IMR-90 (cell line): Measurements from ENCODE around the gene RPS19BP1. TPM values are rescaled to one million over a fixed set of nuclear protein-coding genes. Genes with fewer than 3 reads are reported as not detected.

Experiments used
- ATAC-seq: fragments of 200-7000 bp; cut with Tn5 transposase; 2 replicates; pipeline ENCODE4 v1.9.1; 2020; ENCODE audit warnings: low read depth, mild to moderate bottlenecking, moderate library complexity
- BruUV-seq: library from RNA; stranded (reverse); fragments of 400-500 nt; replicated peaks from 2 replicates; lab custom pipeline; 2021; lab: Mats Ljungman, UMichigan
- CTCF ChIA-PET: fragments of 300-600 bp; formaldehyde crosslinking; extraction: SDS; loops from one replicate; lab custom pipeline; 2021; ENCODE audit warnings: antibody characterized with exemption; lab: Yijun Ruan, JAX
- POLR2A ChIA-PET: fragments of 300-600 bp; sonication (Branson Sonifier 250); formaldehyde crosslinking; loops from one replicate; lab custom pipeline; 2022; ENCODE audit warnings: antibody characterized with exemption; ENCODE audit not compliant: unreplicated experiment; lab: Charles Lee
- DNase-seq: peaks from one replicate; pipeline ENCODE4 v3.0.0; 2013
- H2AFZ ChIP-seq: replicated peaks from 2 replicates; pipeline ENCODE3; 2013; ENCODE audit warnings: low read length, mild to moderate bottlenecking; ENCODE audit not compliant: poor library complexity
- H2AK5ac ChIP-seq: 2 replicates; pipeline ENCODE4 v1.6.1; 2013; ENCODE audit warnings: low read depth, low read length, inconsistent platforms
- H2AK9ac ChIP-seq: replicated peaks from 2 replicates; pipeline ENCODE3; 2013; ENCODE audit warnings: mild to moderate bottlenecking, low read depth, low read length, moderate library complexity; ENCODE audit not compliant: poor library complexity
- H2BK120ac ChIP-seq: 2 replicates; pipeline ENCODE4 v1.6.1; 2013; ENCODE audit warnings: low read depth, low read length, inconsistent platforms
- H2BK15ac ChIP-seq: 3 replicates; pipeline ENCODE4 v1.6.1; 2013; ENCODE audit warnings: low read depth, low read length, inconsistent platforms
- H2BK20ac ChIP-seq: 2 replicates; pipeline ENCODE4 v1.6.1; 2013; ENCODE audit warnings: low read depth, mild to moderate bottlenecking, inconsistent platforms, low read length, moderate library complexity
- H2BK5ac ChIP-seq: 2 replicates; pipeline ENCODE4 v1.6.1; 2013; ENCODE audit warnings: mild to moderate bottlenecking, low read depth, low read length, inconsistent platforms; ENCODE audit not compliant: poor library complexity, severe bottlenecking
- H3K14ac ChIP-seq: replicated peaks from 2 replicates; pipeline ENCODE4 v1.6.1; 2013; ENCODE audit warnings: low read depth, low read length, inconsistent platforms
- H3K18ac ChIP-seq: 2 replicates; pipeline ENCODE4 v1.6.1; 2013; ENCODE audit warnings: low read depth, low read length, control low read depth
- H3K23ac ChIP-seq: 2 replicates; pipeline ENCODE4 v1.6.1; 2013; ENCODE audit warnings: low read depth, low read length, inconsistent platforms
- H3K27ac ChIP-seq: 2 replicates; pipeline ENCODE4 v1.5.1; 2013; ENCODE audit warnings: mild to moderate bottlenecking, control low read depth, low read length; ENCODE audit not compliant: insufficient read depth
- H3K27me3 ChIP-seq: 2 replicates; pipeline ENCODE4 v1.6.1; 2013; ENCODE audit warnings: low read length; ENCODE audit not compliant: control insufficient read depth, insufficient read depth
- H3K36me3 ChIP-seq: 2 replicates; pipeline ENCODE4 v1.6.1; 2013; ENCODE audit warnings: low read length, mixed read lengths; ENCODE audit not compliant: control insufficient read depth, insufficient read depth
- H3K4ac ChIP-seq: 2 replicates; pipeline ENCODE4 v1.6.1; 2013; ENCODE audit warnings: low read depth, low read length, inconsistent platforms
- H3K4me1 ChIP-seq: 2 replicates; pipeline ENCODE4 v1.6.1; 2013; ENCODE audit warnings: low read length, mixed read lengths; ENCODE audit not compliant: control insufficient read depth, insufficient read depth
- H3K4me2 ChIP-seq: 2 replicates; pipeline ENCODE4 v1.6.1; 2013; ENCODE audit warnings: low read depth, mild to moderate bottlenecking, control low read depth, low read length, moderate library complexity
- H3K4me3 ChIP-seq: 2 replicates; pipeline ENCODE4 v1.5.1; 2013; ENCODE audit warnings: low read depth, mild to moderate bottlenecking, control low read depth, low read length, moderate library complexity; ENCODE audit not compliant: insufficient read depth
- H3K56ac ChIP-seq: 2 replicates; pipeline ENCODE4 v1.6.1; 2013; ENCODE audit warnings: low read length, inconsistent platforms; ENCODE audit not compliant: insufficient read depth; ENCODE audit errors: extremely low read depth
- H3K79me1 ChIP-seq, 2 experiments: 2 replicates each; pipeline ENCODE4 v1.6.1; 2013; ENCODE audit warnings: low read length in 2 of 2, inconsistent platforms in 1 of 2, low read depth in 1 of 2
- H3K9ac ChIP-seq: 2 replicates; pipeline ENCODE4 v1.6.1; 2013; ENCODE audit warnings: low read depth, low read length, control low read depth
- H3K9me1 ChIP-seq: 2 replicates; pipeline ENCODE4 v1.6.1; 2013; ENCODE audit warnings: low read length, inconsistent platforms; ENCODE audit not compliant: insufficient read depth
- H3K9me3 ChIP-seq: 2 replicates; pipeline ENCODE4 v1.6.1; 2013; ENCODE audit warnings: low read length; ENCODE audit not compliant: control insufficient read depth, insufficient read depth
- H4K20me1 ChIP-seq: 2 replicates; pipeline ENCODE4 v1.6.1; 2013; ENCODE audit warnings: low read length, inconsistent platforms; ENCODE audit not compliant: insufficient read depth
- H4K5ac ChIP-seq: 2 replicates; pipeline ENCODE4 v1.6.1; 2013; ENCODE audit warnings: mild to moderate bottlenecking, low read depth, low read length, control low read depth
- H4K8ac ChIP-seq, 2 experiments: 2 replicates each; pipeline ENCODE4 v1.6.1; 2013; ENCODE audit warnings: low read depth in 2 of 2, low read length in 2 of 2, control low read depth in 1 of 2, inconsistent platforms in 1 of 2
- H4K91ac ChIP-seq: 2 replicates; pipeline ENCODE4 v1.6.1; 2013; ENCODE audit warnings: low read depth, low read length, inconsistent platforms; ENCODE audit not compliant: insufficient read depth
- CEBPB ChIP-seq: IDR thresholded peaks from 2 replicates; pipeline ENCODE4 v1.6.1; 2012; ENCODE audit warnings: low read depth, low read length, improper control_type of control experiment
- POLR2A ChIP-seq: IDR thresholded peaks from 2 replicates; pipeline ENCODE4 v1.6.1; 2012; ENCODE audit warnings: mild to moderate bottlenecking, low read depth, low read length
- RCOR1 ChIP-seq: IDR thresholded peaks from 2 replicates; pipeline ENCODE4 v1.6.1; 2012; ENCODE audit warnings: mild to moderate bottlenecking, low read length, improper control_type of control experiment; ENCODE audit not compliant: insufficient replicate concordance
- WGBS, 2 experiments: methylation state at CpG; one replicate each; pipeline versions ENCODE4 v1.1.5 to v1.1.7; 2013; ENCODE audit warnings: missing lambda C conversion rate in 2 of 2; ENCODE audit not compliant: insufficient read length in 1 of 2; ENCODE audit errors: extremely low coverage in 2 of 2; 5-methylcytosine and 5-hydroxymethylcytosine counted together
- dilution Hi-C: fragments of 300-500 bp; cut with HindIII; formaldehyde crosslinking; loops from one replicate; pipeline ENCODE4 v1.14.3; 2018; ENCODE audit warnings: low sequenced_read_pairs; ENCODE audit not compliant: unreplicated experiment
- in situ Hi-C: fragments of 300-500 bp; cut with MboI; formaldehyde crosslinking; loops from 3 replicates; pipeline ENCODE4 v1.14.3; 2019; ENCODE audit warnings: low sequenced_read_pairs, inconsistent platforms, mixed read lengths
- intact Hi-C: fragments of 100-400 bp; cut with micrococcal nuclease; formaldehyde crosslinking; loops from 2 replicates; pipeline ENCODE4 v1.10.0; 2022
- polyA plus RNA-seq, 3 experiments: library from polyadenylated mRNA; depleted of rRNA; stranded (reverse); fragments of >200 nt; gene quantifications; 2 replicates each; pipeline ENCODE4 v1.2.3, GENCODE V29; 2012; ENCODE audit warnings: low replicate concordance in 1 of 3
- total RNA-seq: library from RNA; depleted of rRNA; stranded (reverse); fragments of >200 nt; gene quantifications from 2 replicates; pipeline ENCODE4 v1.2.3, GENCODE V29; 2012

RPS19BP1 gene
- total and polyA plus RNA-seq, 2 of the 4 experiments (the other 2 are of a cell fraction), result 33.0 to 95.4 TPM

- H3K23ac ChIP-seq, result 0 out of 2 replicates have a peak overlapping the region, but pooled peaks have one; percentile 74
- no TSS peak for BruUV-seq
- H3K18ac ChIP-seq, result no peak overlapping the region
- no peak overlapping the region for H2BK120ac ChIP-seq
- peaks cover 6% of the 10 kb centered on the region for H3K9me1 ChIP-seq
- peak overlapping the region; percentile 11 for H2BK5ac ChIP-seq
- peak overlapping the region; percentile 52 for H2AK5ac ChIP-seq
- peak overlapping the region; percentile 48; the same call in 1 of the 2 replicates for H3K56ac ChIP-seq
- peak overlapping the region; percentile 61 for H3K14ac ChIP-seq
- H3K4ac ChIP-seq, result peak overlapping the region; percentile 75
- peak overlapping the region; percentile 94 for H3K4me2 ChIP-seq
- H2BK20ac ChIP-seq, result no peak overlapping the region
- dilution Hi-C loops (no loop called here), in situ Hi-C loops (no loop called here), intact Hi-C loops (loop anchor here (2.0 kb wide), 1 partner anchor 16 kb away; no protein-coding TSS in a partner anchor)
- ChIA-PET POLR2A (no interaction called here), CTCF (interaction anchor here (1.6 kb wide), 1 partner anchor 11 kb away, joined by 6 read pairs; no protein-coding TSS in a partner anchor)
- 9% methylated on average over 8 of the region's 18 CpGs; no CpG with 5 or more reads in 1 of the 2 experiments for WGBS, 2 experiments
- no peaks in the 10 kb centered on the region for H3K27me3 ChIP-seq
- H4K8ac ChIP-seq, result peak overlapping the region; percentile 74 to 91
- H3K4me1 ChIP-seq, result peaks cover 10% of the 10 kb centered on the region
- H4K91ac ChIP-seq, result peak overlapping the region; percentile 38; the same call in 1 of the 2 replicates
- peak overlapping the region; percentile 85 for H3K9ac ChIP-seq
- TF ChIP-seq CEBPB (peak; percentile 60; the same call in 1 of the 2 replicates), RCOR1 (no peak), POLR2A (peak; percentile 7; the same call in 1 of the 2 replicates)
- H3K79me1 ChIP-seq, result peaks cover 21 to 55% of the 10 kb centered on the region in 2 experiments
- peak overlapping the region; percentile 92 for H2AFZ ChIP-seq
- peak overlapping the region; percentile 67 for H3K4me3 ChIP-seq
- H2BK15ac ChIP-seq, result no peak overlapping the region
- peaks cover 28% of the 10 kb centered on the region for H3K36me3 ChIP-seq
- 0 out of 2 replicates have a peak overlapping the region, but pooled peaks have one; percentile 39 for H4K5ac ChIP-seq
- H4K20me1 ChIP-seq, result 0 out of 2 replicates have a peak, but pooled peaks cover 12% of the 10 kb centered on the region
- no peaks in the 10 kb centered on the region for H3K9me3 ChIP-seq
- H3K27ac ChIP-seq, result peak overlapping the region; percentile 22
- peak overlapping the region; percentile 91 for H2AK9ac ChIP-seq
- DNase-seq (peak; percentile 41), ATAC-seq (no peak)
Observed at GRCh38 chr22:39502789-39503409, 29.6 kb downstream of the RPS19BP1 start.
